ENCODE results near the gene IL6R. TPM values are rescaled to one million over a fixed set of nuclear protein-coding genes. Genes with fewer than 3 reads are reported as not detected.

Gene IL6R
- total RNA-seq, 1 donor from 2014 or later, result 0.78 TPM

- H3K36me3 Mint-ChIP-seq, result no peaks in the 10 kb centered on the region
- peaks cover 11% of the 10 kb centered on the region for H3K4me1 Mint-ChIP-seq
- peaks cover 61% of the 10 kb centered on the region for H3K27me3 Mint-ChIP-seq (ENCODE audit: low read depth)
- no peak overlapping the region for H3K27ac Mint-ChIP-seq
- no peaks in the 10 kb centered on the region for H3K9me3 Mint-ChIP-seq
- DNase-seq (ENCODE audit: low spot score in 2 of 2, unreplicated experiment in 2 of 2), result no peak
- TF ChIP-seq CTCF (IDR thresholded peaks at IDR 0.05; ENCODE audit: unreplicated experiment), result no peak
- H3K4me3 Mint-ChIP-seq, result no peak overlapping the region
These were observed 90.5 kb downstream of the IL6R start for GRCh38 chr1:154495496-154496273.

GRCh38 chr1:154496383-154496782 is 91.2 kb downstream of the IL6R start:
- H3K27me3 Mint-ChIP-seq (ENCODE audit: low read depth), result peaks cover 62% of the 10 kb centered on the region
- H3K4me1 Mint-ChIP-seq, result peaks cover 13% of the 10 kb centered on the region
- no peak for DNase-seq (ENCODE audit: low spot score in 2 of 2, unreplicated experiment in 2 of 2)
- H3K4me3 Mint-ChIP-seq, result no peak overlapping the region
- TF ChIP-seq CTCF (IDR thresholded peaks at IDR 0.05; ENCODE audit: unreplicated experiment), result no peak
- H3K9me3 Mint-ChIP-seq, result no peaks in the 10 kb centered on the region
- H3K27ac Mint-ChIP-seq, result no peak overlapping the region
- H3K36me3 Mint-ChIP-seq, result no peaks in the 10 kb centered on the region

- no peak for DNase-seq (ENCODE audit: low spot score in 2 of 2, unreplicated experiment in 2 of 2)
- Mint-ChIP-seq H3K27ac (peak overlapping the region; percentile 64), H3K36me3 (no peaks in the 10 kb centered on the region), H3K9me3 (no peaks in the 10 kb centered on the region), H3K27me3 (ENCODE audit: low read depth) (peaks cover 57% of the 10 kb centered on the region), H3K4me3 (no peak overlapping the region), H3K4me1 (peaks cover 14% of the 10 kb centered on the region)
- no peak for TF ChIP-seq CTCF (IDR thresholded peaks at IDR 0.05; ENCODE audit: unreplicated experiment)
These were observed 92.1 kb downstream of the IL6R start for GRCh38 chr1:154497026-154497806.

GRCh38 chr1:154499446-154499845 is 94.3 kb downstream of the IL6R start:
- TF ChIP-seq CTCF (IDR thresholded peaks at IDR 0.05; ENCODE audit: unreplicated experiment), result no peak
- H3K36me3 Mint-ChIP-seq, result no peaks in the 10 kb centered on the region
- no peaks in the 10 kb centered on the region for H3K9me3 Mint-ChIP-seq
- no peak overlapping the region for H3K4me3 Mint-ChIP-seq
- no peak overlapping the region for H3K27ac Mint-ChIP-seq
- H3K4me1 Mint-ChIP-seq, result peaks cover 8% of the 10 kb centered on the region
- DNase-seq (ENCODE audit: low spot score in 2 of 2, unreplicated experiment in 2 of 2), result no peak
- H3K27me3 Mint-ChIP-seq (ENCODE audit: low read depth), result peaks cover 67% of the 10 kb centered on the region

GRCh38 chr1:154500533-154500932 is 95.4 kb downstream of the IL6R start:
- Mint-ChIP-seq H3K4me1 (peaks cover 8% of the 10 kb centered on the region), H3K4me3 (no peak overlapping the region), H3K9me3 (no peaks in the 10 kb centered on the region), H3K36me3 (no peaks in the 10 kb centered on the region), H3K27me3 (ENCODE audit: low read depth) (peaks cover 76% of the 10 kb centered on the region), H3K27ac (no peak overlapping the region)
- DNase-seq (ENCODE audit: low spot score in 2 of 2, unreplicated experiment in 2 of 2), result no peak
- no peak for TF ChIP-seq CTCF (IDR thresholded peaks at IDR 0.05; ENCODE audit: unreplicated experiment)

Measured in mesothelial cell of epicardium (in vitro differentiated cells).